ENCODE data around the gene CHMP1A. TPM values are rescaled to one million over a fixed set of nuclear protein-coding genes. Genes with fewer than 3 reads are reported as not detected.

CHMP1A gene
- total RNA-seq, 2 experiments from 2014 or later, result 95.7 to 98.9 TPM

DNA sequence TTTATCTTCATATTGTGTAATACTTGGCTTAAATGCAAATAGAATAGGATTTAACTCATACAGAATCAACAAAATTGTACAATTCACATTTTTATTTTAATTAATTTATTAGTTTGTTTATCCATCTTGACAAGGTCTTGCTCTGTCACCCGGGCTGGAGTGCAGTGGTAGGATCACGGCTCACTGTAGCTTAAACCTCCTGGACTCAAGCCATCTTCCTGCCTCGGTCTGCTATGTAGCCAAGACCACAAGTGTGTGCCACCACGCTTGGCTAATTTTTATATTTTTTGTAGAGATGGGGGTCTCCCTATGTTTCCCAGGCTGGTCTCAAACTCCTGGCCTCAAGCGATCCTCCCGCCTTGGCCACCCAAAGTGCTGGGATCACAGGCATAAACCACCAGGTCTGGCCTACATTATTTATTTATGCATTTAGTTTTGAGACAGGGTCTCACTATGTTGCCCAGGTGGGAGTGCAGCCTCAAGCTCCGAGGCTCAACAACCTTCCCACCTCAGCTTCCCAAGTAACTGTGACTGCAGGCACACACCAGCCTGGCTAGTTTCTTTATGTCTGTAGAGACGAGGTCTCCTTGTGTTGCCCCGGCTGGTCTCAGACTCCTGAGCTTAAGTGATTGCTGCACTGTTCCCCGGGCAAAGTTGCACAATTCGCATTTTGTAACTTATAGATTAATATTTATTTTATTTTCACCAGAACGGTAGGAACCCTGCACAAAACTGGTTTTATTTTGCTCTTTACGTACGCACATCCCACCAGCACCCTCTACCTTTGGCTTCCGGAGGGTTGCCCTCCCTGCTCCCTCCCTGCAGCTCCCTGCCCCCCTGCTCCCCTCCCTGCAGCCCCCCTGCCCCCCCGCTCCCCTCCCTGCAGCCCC lies 39.2 kb downstream of the CHMP1A start:
- Mint-ChIP-seq H3K27ac (no peak overlapping the region), H3K27me3 (ENCODE audit: low read depth) (peaks cover 4% of the 10 kb centered on the region), H3K9me3 (ENCODE audit: insufficient read depth) (peaks cover 6% of the 10 kb centered on the region), H3K4me1 (ENCODE audit: low read depth) (peaks cover 10% of the 10 kb centered on the region), H3K4me3 (no peak overlapping the region), H3K36me3 (ENCODE audit: low read depth) (peaks cover 5% of the 10 kb centered on the region)
- ChIA-PET POLR2A (interaction anchor here (0.7 to 1.3 kb wide), 2 partner anchors 15 to 146 kb away, joined by 3 read pairs; no protein-coding TSS in a partner anchor), CTCF (no interaction called here)
- ATAC-seq (no peak), DNase-seq (no peak)

GRCh38 chr16:89617036-89617435 lies 40.5 kb downstream of the CHMP1A start:
- Mint-ChIP-seq H3K4me1 (ENCODE audit: low read depth) (peaks cover 10% of the 10 kb centered on the region), H3K27me3 (ENCODE audit: low read depth) (peaks cover 2% of the 10 kb centered on the region), H3K27ac (peak overlapping the region; percentile 90), H3K9me3 (ENCODE audit: insufficient read depth) (peaks cover 6% of the 10 kb centered on the region), H3K36me3 (ENCODE audit: low read depth) (peaks cover 5% of the 10 kb centered on the region), H3K4me3 (peak overlapping the region; percentile 42)
- ATAC-seq, result no peak
- DNase-seq, result no peak
- POLR2A ChIA-PET, result no interaction called here
- CTCF ChIA-PET, result no interaction called here

- peak overlapping the region; percentile 42 for H3K4me3 Mint-ChIP-seq
- H3K4me1 Mint-ChIP-seq (ENCODE audit: low read depth), result peaks cover 10% of the 10 kb centered on the region
- DNase-seq, result peak; percentile 38
- H3K9me3 Mint-ChIP-seq (ENCODE audit: insufficient read depth), result peaks cover 6% of the 10 kb centered on the region
- POLR2A ChIA-PET, result no interaction called here
- ATAC-seq, result no peak
- peak overlapping the region; percentile 90 for H3K27ac Mint-ChIP-seq
- CTCF ChIA-PET, result no interaction called here
- H3K27me3 Mint-ChIP-seq (ENCODE audit: low read depth), result peaks cover 2% of the 10 kb centered on the region
- H3K36me3 Mint-ChIP-seq (ENCODE audit: low read depth), result peaks cover 5% of the 10 kb centered on the region
Measured at GRCh38 chr16:89616623-89617022, 40.9 kb downstream of the CHMP1A start.

DNA sequence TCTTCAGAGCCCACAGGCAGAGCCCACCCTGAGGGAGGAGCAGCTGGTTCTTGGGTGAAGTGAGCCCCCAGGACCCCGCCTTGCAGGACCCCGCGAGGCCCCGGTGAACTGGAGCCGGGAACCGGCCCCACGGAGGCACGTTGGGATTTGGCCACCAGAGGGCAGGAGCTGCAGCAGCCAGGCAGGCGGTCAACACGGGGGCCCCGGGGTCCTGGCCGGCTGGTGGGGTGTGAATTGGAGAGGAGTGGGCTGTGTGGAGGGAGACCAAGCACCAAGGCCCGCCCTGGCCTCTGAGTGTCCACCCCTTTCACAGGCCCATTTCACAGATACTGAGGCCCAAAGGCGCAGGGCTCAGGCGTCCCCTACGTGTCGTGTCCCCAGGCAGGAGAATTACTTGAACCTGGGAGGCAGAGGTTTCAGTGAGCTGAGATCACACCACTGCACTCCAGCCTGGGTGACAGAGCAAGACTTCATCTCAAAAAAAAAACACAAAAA lies 41.9 kb downstream of the CHMP1A start:
- Mint-ChIP-seq H3K36me3 (ENCODE audit: low read depth) (peaks cover 5% of the 10 kb centered on the region), H3K4me3 (no peak overlapping the region), H3K9me3 (ENCODE audit: insufficient read depth) (peaks cover 6% of the 10 kb centered on the region), H3K27me3 (ENCODE audit: low read depth) (peaks cover 2% of the 10 kb centered on the region), H3K4me1 (ENCODE audit: low read depth) (peaks cover 10% of the 10 kb centered on the region), H3K27ac (no peak overlapping the region)
- ChIA-PET CTCF (interaction anchor here (1.5 kb wide), 1 partner anchor 15 kb away, joined by 5 read pairs; no protein-coding TSS in a partner anchor), POLR2A (interaction anchor here (1.2 kb wide), 1 partner anchor 14 kb away, joined by 3 read pairs; no protein-coding TSS in a partner anchor)
- ATAC-seq, result no peak
- no peak for DNase-seq

GRCh38 chr16:89615176-89615575 lies 42.3 kb downstream of the CHMP1A start:
- H3K9me3 Mint-ChIP-seq (ENCODE audit: insufficient read depth), result peaks cover 6% of the 10 kb centered on the region
- CTCF ChIA-PET, result interaction anchor here (1.5 kb wide), 1 partner anchor 15 kb away, joined by 5 read pairs; no protein-coding TSS in a partner anchor
- peaks cover 10% of the 10 kb centered on the region for H3K4me1 Mint-ChIP-seq (ENCODE audit: low read depth)
- DNase-seq (no peak), ATAC-seq (no peak)
- H3K4me3 Mint-ChIP-seq, result no peak overlapping the region
- H3K27me3 Mint-ChIP-seq (ENCODE audit: low read depth), result peaks cover 2% of the 10 kb centered on the region
- H3K27ac Mint-ChIP-seq, result no peak overlapping the region
- POLR2A ChIA-PET, result interaction anchor here (1.2 kb wide), 1 partner anchor 13 kb away, joined by 3 read pairs; no protein-coding TSS in a partner anchor
- H3K36me3 Mint-ChIP-seq (ENCODE audit: low read depth), result peaks cover 5% of the 10 kb centered on the region

GRCh38 chr16:89613954-89614459 lies 43.5 kb downstream of the CHMP1A start:
- POLR2A ChIA-PET, result no interaction called here
- H3K36me3 Mint-ChIP-seq (ENCODE audit: low read depth), result peaks cover 5% of the 10 kb centered on the region
- ATAC-seq, result no peak
- H3K27me3 Mint-ChIP-seq (ENCODE audit: low read depth), result peaks cover 2% of the 10 kb centered on the region
- no peak overlapping the region for H3K27ac Mint-ChIP-seq
- CTCF ChIA-PET, result interaction anchor here (0.7 to 1.5 kb wide), 2 partner anchors 13 to 728 kb away, joined by 3 to 5 read pairs; no protein-coding TSS in a partner anchor
- peaks cover 10% of the 10 kb centered on the region for H3K4me1 Mint-ChIP-seq (ENCODE audit: low read depth)
- peaks cover 6% of the 10 kb centered on the region for H3K9me3 Mint-ChIP-seq (ENCODE audit: insufficient read depth)
- no peak for DNase-seq
- H3K4me3 Mint-ChIP-seq, result no peak overlapping the region

- Mint-ChIP-seq H3K9me3 (ENCODE audit: insufficient read depth) (peaks cover 6% of the 10 kb centered on the region), H3K36me3 (ENCODE audit: low read depth) (peaks cover 5% of the 10 kb centered on the region), H3K27ac (no peak within 1 kb of the TSS), H3K27me3 (ENCODE audit: low read depth) (peaks cover 2% of the 10 kb centered on the region), H3K4me1 (ENCODE audit: low read depth) (peaks cover 10% of the 10 kb centered on the region), H3K4me3 (no peak within 1 kb of the TSS)
- DNase-seq (no peak), ATAC-seq (no peak)
- ChIA-PET CTCF (interaction anchor here (0.7 kb wide), 1 partner anchor 727 kb away, joined by 3 read pairs; no protein-coding TSS in a partner anchor), POLR2A (no interaction called here)
Measured at GRCh38 chr16:89613231-89613953, 44.1 kb downstream of the CHMP1A start, which contains the start of gene DPEP1. TSS of gene DPEP1 (plus strand) at chr16:89613642. CDS start at chr16:89630411, 16,769 bp downstream.

DNA sequence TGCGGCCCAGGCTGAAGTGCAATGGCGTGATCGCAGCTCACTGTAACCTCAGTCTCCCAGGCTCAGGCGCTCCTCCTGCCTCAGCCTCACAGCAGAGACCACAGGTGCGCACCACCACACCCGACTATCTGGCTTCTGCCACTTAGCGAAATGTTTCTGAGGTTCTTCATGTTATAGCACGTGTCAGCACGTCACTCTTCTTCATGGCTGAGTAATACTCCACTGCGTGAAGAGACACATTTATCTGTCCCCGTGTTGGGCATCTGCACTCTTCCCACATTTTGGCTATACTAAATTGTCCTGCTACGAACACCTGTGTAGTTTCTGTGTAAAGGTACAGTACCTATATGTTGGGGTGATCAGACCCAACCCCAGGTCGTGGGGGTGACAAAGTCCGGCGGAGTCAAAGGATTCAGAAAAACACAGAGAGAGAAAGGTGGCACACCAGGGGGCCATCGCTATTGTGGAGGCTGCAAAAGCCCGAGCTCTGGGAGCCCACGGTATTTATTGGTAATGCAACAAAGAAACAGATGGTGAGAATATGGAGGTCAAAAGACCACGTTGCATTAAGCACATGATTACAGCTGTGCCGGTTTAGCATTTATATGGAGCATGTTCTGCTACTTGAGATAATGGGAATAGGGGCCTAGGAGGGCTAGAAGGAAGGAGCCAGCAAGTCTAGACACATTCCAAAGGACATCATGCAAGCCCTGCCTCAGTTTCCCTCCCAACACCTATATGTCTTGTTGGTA lies 44.9 kb downstream of the CHMP1A start:
- ATAC-seq, result no peak
- DNase-seq, result no peak
- ChIA-PET CTCF (no interaction called here), POLR2A (no interaction called here)
- Mint-ChIP-seq H3K27ac (no peak overlapping the region), H3K4me1 (ENCODE audit: low read depth) (peaks cover 10% of the 10 kb centered on the region), H3K4me3 (no peak overlapping the region), H3K9me3 (ENCODE audit: insufficient read depth) (peaks cover 6% of the 10 kb centered on the region), H3K36me3 (ENCODE audit: low read depth) (peaks cover 5% of the 10 kb centered on the region), H3K27me3 (ENCODE audit: low read depth) (peaks cover 2% of the 10 kb centered on the region)

DNA sequence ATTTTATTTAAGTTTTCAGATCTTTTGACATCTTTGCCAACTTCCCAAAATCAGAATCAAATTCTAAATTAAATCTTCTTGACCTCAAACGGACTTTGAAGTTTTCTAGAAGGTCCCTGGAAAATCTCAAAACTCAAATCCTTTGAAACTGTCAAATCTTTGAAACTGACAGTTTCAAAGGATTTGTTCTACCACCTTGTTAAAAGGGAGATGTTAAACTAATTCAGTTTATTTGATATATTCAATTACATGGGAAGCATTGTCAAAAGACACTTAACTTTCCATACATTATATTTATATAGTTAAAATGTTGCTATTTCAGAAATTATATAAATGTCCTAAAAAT lies 47.4 kb downstream of the CHMP1A start:
- DNase-seq (no peak), ATAC-seq (no peak)
- H3K27ac Mint-ChIP-seq, result no peak overlapping the region
- no peaks in the 10 kb centered on the region for H3K36me3 Mint-ChIP-seq (ENCODE audit: low read depth)
- POLR2A ChIA-PET, result no interaction called here
- peaks cover 2% of the 10 kb centered on the region for H3K27me3 Mint-ChIP-seq (ENCODE audit: low read depth)
- H3K4me1 Mint-ChIP-seq (ENCODE audit: low read depth), result no peaks in the 10 kb centered on the region
- no peak overlapping the region for H3K4me3 Mint-ChIP-seq
- no peaks in the 10 kb centered on the region for H3K9me3 Mint-ChIP-seq (ENCODE audit: insufficient read depth)
- CTCF ChIA-PET, result no interaction called here

DNA sequence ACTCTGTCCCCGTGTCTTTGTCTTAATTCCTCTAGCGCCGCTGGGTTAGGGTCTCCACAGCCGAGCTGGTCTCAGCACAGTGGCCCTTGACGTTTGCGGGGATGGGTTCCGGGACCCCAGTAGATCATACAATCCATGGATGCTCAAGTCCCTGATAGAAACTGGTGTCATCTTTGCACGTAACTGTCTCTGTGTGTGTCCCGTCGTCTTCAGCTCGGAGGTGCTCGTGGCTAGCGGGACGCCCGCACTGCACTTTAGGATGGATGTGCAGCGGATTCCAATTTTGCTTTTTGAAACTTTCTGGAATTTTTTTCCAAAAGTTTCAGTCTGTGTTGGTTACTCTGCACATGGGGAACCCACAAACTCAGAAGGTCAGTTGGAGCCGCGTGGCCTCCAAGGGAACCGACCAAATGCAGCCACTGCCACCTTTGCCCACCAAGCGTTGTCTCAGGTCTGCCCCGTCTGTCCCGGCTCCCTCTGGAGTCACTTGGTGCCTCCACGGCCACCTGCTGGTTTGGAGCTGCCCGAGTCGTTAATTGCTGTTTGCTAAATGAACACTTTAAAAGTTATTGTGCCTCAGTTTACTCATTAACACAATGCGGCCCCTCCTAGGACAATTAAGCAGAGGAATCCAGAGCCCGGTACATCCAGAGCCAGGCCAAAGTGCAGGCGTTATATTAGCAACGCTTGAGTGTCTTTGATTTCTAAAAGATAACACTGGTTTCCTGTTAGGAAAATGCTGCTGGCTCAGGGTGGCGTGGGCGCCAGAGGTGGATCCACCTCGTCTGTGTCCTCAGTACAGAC lies 49.4 kb downstream of the CHMP1A start:
- Mint-ChIP-seq H3K36me3 (ENCODE audit: low read depth) (no peaks in the 10 kb centered on the region), H3K4me1 (ENCODE audit: low read depth) (peaks cover 1% of the 10 kb centered on the region), H3K4me3 (no peak overlapping the region), H3K9me3 (ENCODE audit: insufficient read depth) (no peaks in the 10 kb centered on the region), H3K27ac (no peak overlapping the region), H3K27me3 (ENCODE audit: low read depth) (peaks cover 3% of the 10 kb centered on the region)
- DNase-seq (no peak), ATAC-seq (no peak)
- ChIA-PET CTCF (no interaction called here), POLR2A (no interaction called here)

- H3K27me3 Mint-ChIP-seq (ENCODE audit: low read depth), result peaks cover 4% of the 10 kb centered on the region
- no peak for ATAC-seq
- H3K9me3 Mint-ChIP-seq (ENCODE audit: insufficient read depth), result no peaks in the 10 kb centered on the region
- ChIA-PET POLR2A (no interaction called here), CTCF (no interaction called here)
- no peak overlapping the region for H3K4me3 Mint-ChIP-seq
- peaks cover 8% of the 10 kb centered on the region for H3K4me1 Mint-ChIP-seq (ENCODE audit: low read depth)
- no peak overlapping the region for H3K27ac Mint-ChIP-seq
- no peak for DNase-seq
- H3K36me3 Mint-ChIP-seq (ENCODE audit: low read depth), result no peaks in the 10 kb centered on the region
Measured at GRCh38 chr16:89607453-89607852, 50.1 kb downstream of the CHMP1A start.
